ENCODE data around the gene KLF13.

- TF ChIP-seq POLR2AphosphoS2 (conservative IDR thresholded peaks at IDR 0.05; ENCODE audit: low read length), result no peak
- TF ChIP-seq SMC3 (IDR thresholded peaks at IDR 0.05), result no peak
- TF ChIP-seq PBX3 (IDR thresholded peaks at IDR 0.05), result no peak
- TF ChIP-seq CTCF (IDR thresholded peaks at IDR 0.05), result no peak
- no peak for TF ChIP-seq NFE2L2 (conservative IDR thresholded peaks at IDR 0.05; ENCODE audit: low read length)
- TF ChIP-seq NR3C1 (IDR thresholded peaks at IDR 0.05), result no peak
- no peak for TF ChIP-seq ESRRA (IDR thresholded peaks at IDR 0.05; ENCODE audit: borderline replicate concordance, low read length)
- no peak for TF ChIP-seq MYC (IDR thresholded peaks at IDR 0.05; ENCODE audit: borderline replicate concordance, low read length)
- no peak for TF ChIP-seq FOXS1 (CRISPR knock-in tag; IDR thresholded peaks at IDR 0.05)
- TF ChIP-seq POLR2A (IDR thresholded peaks at IDR 0.05; ENCODE audit: low read length), result no peak
- no peak for TF ChIP-seq ZSCAN20 (CRISPR knock-in tag; IDR thresholded peaks at IDR 0.05)
These were observed 43.1 kb downstream of the KLF13 start for GRCh38 chr15:31369727-31370126.

Data from A549 (cell line).